Astrocyte (in vitro differentiated cells and primary cell): Measurements from ENCODE around the gene CCDC3.

ENCODE experiments used
- CTCF ChIP-seq: IDR thresholded peaks from 2 replicates; pipeline ENCODE4 v1.5.1; 2011; ENCODE audit warnings: low read depth, mild to moderate bottlenecking, inconsistent platforms, low read length, moderate library complexity; ENCODE audit not compliant: insufficient read depth
- EZH2 ChIP-seq: IDR thresholded peaks from 2 replicates; pipeline ENCODE4 v1.6.1; 2012; ENCODE audit warnings: mild to moderate bottlenecking, low read length, inconsistent platforms; ENCODE audit not compliant: insufficient read depth

- TF ChIP-seq CTCF, result no peak
- no peak for TF ChIP-seq EZH2
These were observed 50.9 kb downstream of the CCDC3 start for GRCh38 chr10:12950583-12951128.
